Ovary (tissue), 3 donors: Measurements from ENCODE around the gene MRPS17.

ENCODE experiments used
- EP300 ChIP-seq: sonication (generic); formaldehyde crosslinking; IDR thresholded peaks from one replicate; pipeline ENCODE4 v1.6.1; 2017; ENCODE audit warnings: antibody characterized with exemption
- POLR2A ChIP-seq: fragments of 450-650 bp; IDR thresholded peaks from one replicate; pipeline ENCODE4 v1.6.1; 2017; ENCODE audit warnings: antibody characterized with exemption, mild to moderate bottlenecking, moderate library complexity
- TF ChIP-seq, protein P1 (sequence below), 3 donors: fragments of 450-650 bp in 2 of 3; fragments of 200-600 bp in 1 of 3; IDR thresholded peaks; one replicate each; pipeline versions ENCODE4 v1.5.1 to v1.8.0; 2016 to 2022; ENCODE audit warnings: antibody characterized with exemption in 3 of 3, mild to moderate bottlenecking in 1 of 3
- donor health status: DM: no; HTN: no; CAD: no.

DNA sequence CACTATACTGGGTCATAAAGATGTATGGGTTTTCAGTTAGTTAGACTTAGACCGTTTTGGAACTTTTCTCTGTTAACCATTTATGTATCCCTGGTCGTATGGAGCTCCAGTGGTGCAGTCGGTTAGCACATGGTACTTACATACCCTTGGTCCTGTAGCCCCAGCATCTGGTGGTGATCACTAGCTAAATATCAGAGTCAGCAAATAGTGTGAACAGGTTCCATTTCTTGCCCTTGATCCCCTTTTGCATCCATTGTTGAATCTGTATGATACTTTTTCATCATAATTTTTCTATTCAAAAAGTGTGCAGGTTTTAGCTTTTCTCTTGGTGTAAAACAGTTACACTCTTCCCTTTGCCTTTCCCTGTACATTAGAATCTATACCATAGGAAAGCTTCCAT, 28.6 kb downstream of the MRPS17 start:
- TF ChIP-seq, protein P1, sequence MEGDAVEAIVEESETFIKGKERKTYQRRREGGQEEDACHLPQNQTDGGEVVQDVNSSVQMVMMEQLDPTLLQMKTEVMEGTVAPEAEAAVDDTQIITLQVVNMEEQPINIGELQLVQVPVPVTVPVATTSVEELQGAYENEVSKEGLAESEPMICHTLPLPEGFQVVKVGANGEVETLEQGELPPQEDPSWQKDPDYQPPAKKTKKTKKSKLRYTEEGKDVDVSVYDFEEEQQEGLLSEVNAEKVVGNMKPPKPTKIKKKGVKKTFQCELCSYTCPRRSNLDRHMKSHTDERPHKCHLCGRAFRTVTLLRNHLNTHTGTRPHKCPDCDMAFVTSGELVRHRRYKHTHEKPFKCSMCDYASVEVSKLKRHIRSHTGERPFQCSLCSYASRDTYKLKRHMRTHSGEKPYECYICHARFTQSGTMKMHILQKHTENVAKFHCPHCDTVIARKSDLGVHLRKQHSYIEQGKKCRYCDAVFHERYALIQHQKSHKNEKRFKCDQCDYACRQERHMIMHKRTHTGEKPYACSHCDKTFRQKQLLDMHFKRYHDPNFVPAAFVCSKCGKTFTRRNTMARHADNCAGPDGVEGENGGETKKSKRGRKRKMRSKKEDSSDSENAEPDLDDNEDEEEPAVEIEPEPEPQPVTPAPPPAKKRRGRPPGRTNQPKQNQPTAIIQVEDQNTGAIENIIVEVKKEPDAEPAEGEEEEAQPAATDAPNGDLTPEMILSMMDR (IDR thresholded peaks at IDR 0.05) = no peak
- TF ChIP-seq EP300 = no peak
- TF ChIP-seq POLR2A = no peak
